H9 (cell line): ENCODE measurements around the gene RALGAPA1. TPM values are rescaled to one million over a fixed set of nuclear protein-coding genes. Genes with fewer than 3 reads are reported as not detected.

Experiments used
- DNase-seq: peaks from one replicate; pipeline ENCODE4 v3.0.0-alpha.2; 2017
- H2AFZ ChIP-seq: one replicate; pipeline ENCODE4 v1.6.1; 2013; ENCODE audit warnings: mild to moderate bottlenecking, low read length, control low read depth, moderate library complexity
- H2AK5ac ChIP-seq: 2 replicates; pipeline ENCODE4 v1.6.1; 2013; ENCODE audit warnings: low read length, control low read depth, mixed read lengths; ENCODE audit not compliant: insufficient read length
- H2BK120ac ChIP-seq: one replicate; pipeline ENCODE4 v1.6.1; 2013; ENCODE audit warnings: low read depth, mild to moderate bottlenecking, low read length, control low read depth, inconsistent platforms; ENCODE audit not compliant: poor library complexity, severe bottlenecking
- H2BK12ac ChIP-seq: 2 replicates; pipeline ENCODE4 v1.6.1; 2013; ENCODE audit warnings: low read length, control low read depth, mixed read lengths, low read depth; ENCODE audit not compliant: insufficient read length
- H2BK15ac ChIP-seq: 2 replicates; pipeline ENCODE4 v1.6.1; 2013; ENCODE audit warnings: low read depth, low read length, control low read depth
- H2BK20ac ChIP-seq: one replicate; pipeline ENCODE4 v1.6.1; 2013; ENCODE audit warnings: low read depth, mild to moderate bottlenecking, low read length, control low read depth, inconsistent platforms; ENCODE audit not compliant: poor library complexity, severe bottlenecking
- H2BK5ac ChIP-seq: 2 replicates; pipeline ENCODE4 v1.6.1; 2013; ENCODE audit warnings: low read length, control low read depth, mixed read lengths; ENCODE audit not compliant: insufficient read length
- H3K14ac ChIP-seq: 2 replicates; pipeline ENCODE4 v1.6.1; 2013; ENCODE audit warnings: low read length, control low read depth; ENCODE audit not compliant: insufficient read depth
- H3K18ac ChIP-seq: 2 replicates; pipeline ENCODE4 v1.6.1; 2013; ENCODE audit warnings: low read depth, mild to moderate bottlenecking, mixed read lengths, low read length, control low read depth; ENCODE audit not compliant: insufficient read length
- H3K23ac ChIP-seq: 2 replicates; pipeline ENCODE4 v1.6.1; 2013; ENCODE audit warnings: low read length, control low read depth, mixed read lengths, low read depth; ENCODE audit not compliant: insufficient read length
- H3K23me2 ChIP-seq: 2 replicates; pipeline ENCODE4 v1.6.1; 2013; ENCODE audit warnings: low read depth, mild to moderate bottlenecking, mixed read lengths, low read length, control low read depth; ENCODE audit not compliant: insufficient read length, poor library complexity, severe bottlenecking
- H3K27ac ChIP-seq: 2 replicates; pipeline ENCODE4 v1.5.1; 2013; ENCODE audit warnings: low read length, control low read depth, mixed read lengths, low read depth; ENCODE audit not compliant: insufficient read length
- H3K27me3 ChIP-seq: 2 replicates; pipeline ENCODE4 v1.6.1; 2013; ENCODE audit warnings: low read length, control low read depth, inconsistent platforms; ENCODE audit not compliant: insufficient read depth
- H3K4ac ChIP-seq: 2 replicates; pipeline ENCODE4 v1.6.1; 2013; ENCODE audit warnings: low read depth, mild to moderate bottlenecking, control low read depth, inconsistent platforms, low read length, moderate library complexity
- H3K4me1 ChIP-seq: 2 replicates; pipeline ENCODE4 v1.6.1; 2013; ENCODE audit warnings: low read length, control low read depth, inconsistent platforms; ENCODE audit not compliant: insufficient read depth
- H3K4me2 ChIP-seq: 2 replicates; pipeline ENCODE4 v1.6.1; 2013; ENCODE audit warnings: low read length, control low read depth, mixed read lengths; ENCODE audit not compliant: insufficient read length, insufficient read depth
- H3K56ac ChIP-seq: 2 replicates; pipeline ENCODE4 v1.6.1; 2013; ENCODE audit warnings: low read depth, mild to moderate bottlenecking, mixed read lengths, low read length, control low read depth; ENCODE audit not compliant: insufficient read length
- H3K79me1 ChIP-seq: 2 replicates; pipeline ENCODE4 v1.6.1; 2013; ENCODE audit warnings: low read depth, mild to moderate bottlenecking, moderate library complexity, low read length, control low read depth, inconsistent platforms; ENCODE audit not compliant: insufficient read depth, poor library complexity, severe bottlenecking
- H3K79me2 ChIP-seq: 2 replicates; pipeline ENCODE4 v1.6.1; 2013; ENCODE audit warnings: low read length, control low read depth, inconsistent platforms; ENCODE audit not compliant: insufficient read depth
- H3K9ac ChIP-seq: 2 replicates; pipeline ENCODE4 v1.6.1; 2013; ENCODE audit warnings: low read length, control low read depth, mixed read lengths; ENCODE audit not compliant: insufficient read length; ENCODE audit errors: extremely low read depth
- H3K9me3 ChIP-seq: one replicate; pipeline ENCODE4 v1.6.1; 2013; ENCODE audit warnings: low read depth, low read length, inconsistent platforms; ENCODE audit not compliant: control insufficient read depth
- H3T11ph ChIP-seq: one replicate; pipeline ENCODE4 v1.6.1; 2013; ENCODE audit warnings: mild to moderate bottlenecking, low read length, control low read depth, inconsistent platforms
- H4K20me1 ChIP-seq: one replicate; pipeline ENCODE4 v1.6.1; 2013; ENCODE audit not compliant: control insufficient read depth, insufficient read length, insufficient read depth
- H4K5ac ChIP-seq: 2 replicates; pipeline ENCODE4 v1.6.1; 2013; ENCODE audit warnings: low read depth, mild to moderate bottlenecking, mixed read lengths, low read length, control low read depth; ENCODE audit not compliant: insufficient read length
- H4K8ac ChIP-seq: replicated peaks from 2 replicates; pipeline ENCODE4 v1.6.1; 2013; ENCODE audit warnings: low read length, control low read depth, mixed read lengths, low read depth; ENCODE audit not compliant: insufficient read length
- H4K91ac ChIP-seq: 2 replicates; pipeline ENCODE4 v1.6.1; 2013; ENCODE audit warnings: low read depth, mild to moderate bottlenecking, moderate library complexity, mixed read lengths, low read length, control low read depth; ENCODE audit not compliant: insufficient read length
- H3K27ac Mint-ChIP-seq, 3 experiments: 2 replicates in 2 of 3; 3 replicates in 1 of 3; pipeline ENCODE4 v1.8.0; 2020 to 2021; ENCODE audit warnings: mixed read lengths in 3 of 3, mild to moderate bottlenecking in 1 of 3, moderate library complexity in 1 of 3
- H3K27me3 Mint-ChIP-seq: 2 replicates; pipeline ENCODE4 v1.8.0; 2021; ENCODE audit warnings: low read depth, mild to moderate bottlenecking, moderate library complexity, mixed read lengths
- H3K36me3 Mint-ChIP-seq, 3 experiments: 2 replicates in 2 of 3; 3 replicates in 1 of 3; pipeline ENCODE4 v1.8.0; 2020 to 2021; ENCODE audit warnings: low read depth in 3 of 3, mixed read lengths in 3 of 3; ENCODE audit not compliant: insufficient read depth in 1 of 3
- H3K4me1 Mint-ChIP-seq, 2 experiments: 2 replicates each; pipeline ENCODE4 v1.8.0; 2020; ENCODE audit warnings: mixed read lengths in 2 of 2
- H3K4me3 Mint-ChIP-seq, 2 experiments: 2 replicates in 1 of 2; 3 replicates in 1 of 2; pipeline ENCODE4 v1.8.0; 2020 to 2021; ENCODE audit warnings: mild to moderate bottlenecking in 2 of 2, mixed read lengths in 2 of 2, moderate library complexity in 1 of 2
- H3K9me3 Mint-ChIP-seq, 2 experiments: 2 replicates in 1 of 2; 3 replicates in 1 of 2; pipeline ENCODE4 v1.8.0; 2020; ENCODE audit warnings: mild to moderate bottlenecking in 2 of 2, mixed read lengths in 2 of 2, moderate library complexity in 1 of 2
- total RNA-seq: library from RNA; stranded (reverse); gene quantifications from 2 replicates; pipeline ENCODE4 v1.2.1, GENCODE V29; 2021
- TF ChIP-seq, protein P1 (sequence below): fragments of 200-600 bp; sonication (generic); conservative IDR thresholded peaks from 3 replicates; pipeline ENCODE4 v1.8.0; 2021; ENCODE audit warnings: antibody characterized with exemption, mild to moderate bottlenecking

The RALGAPA1 gene
- total RNA-seq, 1 experiment from 2014 or later: 29.8 TPM

DNA sequence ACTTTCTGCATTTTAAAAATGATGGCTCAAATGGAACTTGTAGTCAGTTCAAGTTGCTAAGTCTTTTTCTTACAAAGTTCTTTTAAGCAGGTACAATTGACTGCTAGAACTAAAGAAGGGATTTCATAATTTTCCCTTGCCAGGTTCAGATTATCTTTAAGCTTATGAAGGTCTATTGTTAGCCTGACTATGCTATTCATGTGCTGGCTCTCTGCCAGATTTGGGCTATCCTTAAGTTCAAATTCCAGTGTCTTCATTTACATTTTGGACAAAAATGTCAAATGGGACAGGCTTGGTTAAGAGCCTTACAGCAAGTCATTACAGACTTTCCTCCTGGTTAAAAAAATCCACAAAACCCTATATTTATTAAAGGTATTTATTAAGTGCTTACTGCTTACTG lies 232.8 kb downstream of the RALGAPA1 start:
- Histone ChIP-seq H4K5ac (no peak overlapping the region), H3T11ph (no peak overlapping the region), H3K9ac (no peak overlapping the region), H4K91ac (no peak overlapping the region), H3K27ac (no peak overlapping the region), H4K8ac (no peak overlapping the region), H3K14ac (no peak overlapping the region), H2BK5ac (no peak overlapping the region), H3K23me2 (no peaks in the 10 kb centered on the region), H3K4me2 (no peak overlapping the region), H3K4ac (no peak overlapping the region), H2BK120ac (no peak overlapping the region), H4K20me1 (no peaks in the 10 kb centered on the region), H2BK12ac (no peak overlapping the region), H3K56ac (no peak overlapping the region), H3K79me2 (no peaks in the 10 kb centered on the region), H3K27me3 (no peaks in the 10 kb centered on the region), H2BK20ac (no peak overlapping the region), H3K79me1 (no peaks in the 10 kb centered on the region), H3K23ac (no peak overlapping the region), H3K18ac (no peak overlapping the region), H3K9me3 (no peaks in the 10 kb centered on the region), H3K4me1 (no peaks in the 10 kb centered on the region), H2AFZ (no peak overlapping the region), H2AK5ac (no peak overlapping the region), H2BK15ac (no peak overlapping the region)
- no peaks in the 10 kb centered on the region; a peak in 1 of 5 replicates for H3K9me3 Mint-ChIP-seq
- H3K36me3 Mint-ChIP-seq: no peaks in the 10 kb centered on the region; a peak in 1 of 7 replicates
- no peak for DNase-seq
- H3K27ac Mint-ChIP-seq: no peak overlapping the region
- H3K4me1 Mint-ChIP-seq: no peaks in the 10 kb centered on the region
- H3K27me3 Mint-ChIP-seq: no peaks in the 10 kb centered on the region
- no peak overlapping the region for H3K4me3 Mint-ChIP-seq
- TF ChIP-seq, protein P1, sequence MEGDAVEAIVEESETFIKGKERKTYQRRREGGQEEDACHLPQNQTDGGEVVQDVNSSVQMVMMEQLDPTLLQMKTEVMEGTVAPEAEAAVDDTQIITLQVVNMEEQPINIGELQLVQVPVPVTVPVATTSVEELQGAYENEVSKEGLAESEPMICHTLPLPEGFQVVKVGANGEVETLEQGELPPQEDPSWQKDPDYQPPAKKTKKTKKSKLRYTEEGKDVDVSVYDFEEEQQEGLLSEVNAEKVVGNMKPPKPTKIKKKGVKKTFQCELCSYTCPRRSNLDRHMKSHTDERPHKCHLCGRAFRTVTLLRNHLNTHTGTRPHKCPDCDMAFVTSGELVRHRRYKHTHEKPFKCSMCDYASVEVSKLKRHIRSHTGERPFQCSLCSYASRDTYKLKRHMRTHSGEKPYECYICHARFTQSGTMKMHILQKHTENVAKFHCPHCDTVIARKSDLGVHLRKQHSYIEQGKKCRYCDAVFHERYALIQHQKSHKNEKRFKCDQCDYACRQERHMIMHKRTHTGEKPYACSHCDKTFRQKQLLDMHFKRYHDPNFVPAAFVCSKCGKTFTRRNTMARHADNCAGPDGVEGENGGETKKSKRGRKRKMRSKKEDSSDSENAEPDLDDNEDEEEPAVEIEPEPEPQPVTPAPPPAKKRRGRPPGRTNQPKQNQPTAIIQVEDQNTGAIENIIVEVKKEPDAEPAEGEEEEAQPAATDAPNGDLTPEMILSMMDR: no peak
